ENCODE data around the gene CAPG. TPM values are rescaled to one million over a fixed set of nuclear protein-coding genes. Genes with fewer than 3 reads are reported as not detected.

The CAPG gene
- total and polyA plus RNA-seq, 9 of the 15 experiments (the other 6 are each of a cell fraction or from before 2014, with no cell fraction given) = 10.6 to 90.4 (median 56.0) TPM

GRCh38 chr2:85437488-85438200 is 27.5 kb upstream of the CAPG start (continued):
- no peak for TF ChIP-seq GTF2B (IDR thresholded peaks at IDR 0.05; ENCODE audit: extremely low read depth, insufficient read length)
- no peak for TF ChIP-seq ZNF644 (tag; IDR thresholded peaks at IDR 0.05; ENCODE audit: low read depth)
- no peak for TF ChIP-seq CBFA2T3 (IDR thresholded peaks at IDR 0.05)
- no peak for TF ChIP-seq ETV1 (tag; conservative IDR thresholded peaks at IDR 0.05; ENCODE audit: low read depth)
- no peak for TF ChIP-seq E2F1 (CRISPR knock-in tag; IDR thresholded peaks at IDR 0.05)
- no peak for TF ChIP-seq ZNF134 (CRISPR knock-in tag; conservative IDR thresholded peaks at IDR 0.05)
- TF ChIP-seq MTA1 (IDR thresholded peaks at IDR 0.05; ENCODE audit: borderline replicate concordance) = no peak
- TF ChIP-seq NR0B1 (IDR thresholded peaks at IDR 0.05; ENCODE audit: partially characterized antibody) = no peak
- TF ChIP-seq XRCC5 (IDR thresholded peaks at IDR 0.05; ENCODE audit: low read depth, low read length) = no peak
- TF ChIP-seq SRSF1 (IDR thresholded peaks at IDR 0.05; ENCODE audit: low read depth, low read length) = no peak
- no peak for TF ChIP-seq ZC3H4 (CRISPR knock-in tag; IDR thresholded peaks at IDR 0.05; ENCODE audit: borderline replicate concordance)
- TF ChIP-seq ZFP91 (CRISPR knock-in tag; IDR thresholded peaks at IDR 0.05) = no peak
- no peak for TF ChIP-seq SFPQ (IDR thresholded peaks at IDR 0.05; ENCODE audit: low read depth, low read length)
- TF ChIP-seq RAD21 (CRISPR knock-in tag; conservative IDR thresholded peaks at IDR 0.05 in 1 of 2, IDR thresholded peaks at IDR 0.05 in 1 of 2) = no peak
- no peak for TF ChIP-seq RBM25 (IDR thresholded peaks at IDR 0.05; ENCODE audit: low read depth, low read length, severe bottlenecking)
- TF ChIP-seq POLR2B (IDR thresholded peaks at IDR 0.05; ENCODE audit: low read depth, partially characterized antibody) = no peak
- no peak for TF ChIP-seq MEF2D (tag; conservative IDR thresholded peaks at IDR 0.05; ENCODE audit: low read depth)
- peak in 1 of 2 experiments; percentile 55; a peak in 2 of 4 replicates for TF ChIP-seq NRF1 (conservative IDR thresholded peaks at IDR 0.05 in 1 of 2, IDR thresholded peaks at IDR 0.05 in 1 of 2)
- no peak for TF ChIP-seq SAP30 (IDR thresholded peaks at IDR 0.05; ENCODE audit: borderline replicate concordance, insufficient read depth, low read depth, low read length, poor library complexity, severe bottlenecking)
- TF ChIP-seq NCOA1 (IDR thresholded peaks at IDR 0.05; ENCODE audit: low read depth) = no peak
- TF ChIP-seq MAFG (tag; conservative IDR thresholded peaks at IDR 0.05) = no peak
